ENCODE measurements around the gene PDCD7. TPM values are rescaled to one million over a fixed set of nuclear protein-coding genes. Genes with fewer than 3 reads are reported as not detected.

The PDCD7 gene
- total RNA-seq, 4 donors from 2014 or later, result 26.4 to 70.7 (median 30.4) TPM

GRCh38 chr15:65091946-65092770 lies 41.5 kb downstream of the PDCD7 start:
- H3K36me3 ChIP-seq, result peaks cover 0 to 5% of the 10 kb centered on the region in 2 donors
- H3K4me3 ChIP-seq, result no peak overlapping the region
- H3K27me3 ChIP-seq, result no peaks in the 10 kb centered on the region
- ATAC-seq, result no peak
- peak overlapping the region; percentile 16 to 98 (median 88) for H3K27ac ChIP-seq
- TF ChIP-seq POLR2AphosphoS5 (IDR thresholded peaks at IDR 0.05) (no peak), POLR2A (IDR thresholded peaks at IDR 0.05) (no peak), EP300 (IDR thresholded peaks at IDR 0.05) (no peak), CTCF (IDR thresholded peaks at IDR 0.05) (no peak)
- WGBS, 2 donors (ENCODE audit: low coverage in 1 of 2), result 41 to 67% methylated on average over 4 to 7 of the region's 12 CpGs
- no peaks in the 10 kb centered on the region for H3K9me3 ChIP-seq
- H3K4me1 ChIP-seq, result peaks cover 6 to 100% (median 33%) of the 10 kb centered on the region in 3 donors

GRCh38 chr15:65089206-65089824 lies 44.3 kb downstream of the PDCD7 start:
- peaks cover 8 to 100% (median 47%) of the 10 kb centered on the region in 3 donors for H3K4me1 ChIP-seq
- H3K36me3 ChIP-seq, result no peaks in the 10 kb centered on the region
- H3K9me3 ChIP-seq, result no peaks in the 10 kb centered on the region
- no peaks in the 10 kb centered on the region for H3K27me3 ChIP-seq
- H3K4me3 ChIP-seq, result no peak overlapping the region
- no peak for TF ChIP-seq POLR2A (IDR thresholded peaks at IDR 0.05)
- TF ChIP-seq POLR2AphosphoS5 (IDR thresholded peaks at IDR 0.05), result peak; percentile 71
- no peak for TF ChIP-seq EP300 (IDR thresholded peaks at IDR 0.05)
- TF ChIP-seq CTCF (IDR thresholded peaks at IDR 0.05), result no peak
- ATAC-seq, result peak; percentile 26
- 20 to 35% methylated on average over 4 of the region's 5 CpGs for whole genome bisulfite sequencing, 2 donors (ENCODE audit: low coverage in 1 of 2)
- H3K27ac ChIP-seq, result peak overlapping the region; percentile 88 to 98 (median 90)

GRCh38 chr15:65088643-65089021 lies 45.0 kb downstream of the PDCD7 start:
- ATAC-seq, result peak; percentile 0
- Histone ChIP-seq H3K27me3 (no peaks in the 10 kb centered on the region), H3K9me3 (no peaks in the 10 kb centered on the region), H3K4me3 (no peak overlapping the region), H3K36me3 (no peaks in the 10 kb centered on the region), H3K4me1 (peaks cover 8 to 100% (median 47%) of the 10 kb centered on the region in 3 donors), H3K27ac (peak overlapping the region; percentile 88 to 98 (median 90))
- no CpG with 5 or more reads among the region's 6 CpGs for WGBS, 2 donors (ENCODE audit: low coverage in 1 of 2)
- TF ChIP-seq POLR2AphosphoS5 (IDR thresholded peaks at IDR 0.05) (peak; percentile 15), EP300 (IDR thresholded peaks at IDR 0.05) (no peak)

GRCh38 chr15:65087873-65088642 lies 45.5 kb downstream of the PDCD7 start:
- WGBS, 2 donors (ENCODE audit: low coverage in 1 of 2), result 23 to 36% methylated on average over 3 of the region's 13 CpGs
- Histone ChIP-seq H3K4me3 (no peak overlapping the region), H3K9me3 (no peaks in the 10 kb centered on the region), H3K4me1 (peaks cover 8 to 100% (median 53%) of the 10 kb centered on the region in 3 donors), H3K27me3 (no peaks in the 10 kb centered on the region), H3K36me3 (no peaks in the 10 kb centered on the region), H3K27ac (peak overlapping the region; percentile 88 to 98 (median 90))
- peak; percentile 91 for ATAC-seq
- TF ChIP-seq POLR2A (IDR thresholded peaks at IDR 0.05), result peak; percentile 40 to 66
- TF ChIP-seq EP300 (IDR thresholded peaks at IDR 0.05), result peak; percentile 71
- TF ChIP-seq CTCF (IDR thresholded peaks at IDR 0.05), result no peak
- peak; percentile 81 for TF ChIP-seq POLR2AphosphoS5 (IDR thresholded peaks at IDR 0.05)

- WGBS, 2 donors (ENCODE audit: low coverage in 1 of 2), result 17% methylated on average over 1 of the region's 3 CpGs; no CpG with 5 or more reads in 1 of the 2 donors
- no peak overlapping the region for H3K4me3 ChIP-seq
- no peaks in the 10 kb centered on the region for H3K9me3 ChIP-seq
- peak; percentile 0 for ATAC-seq
- H3K27ac ChIP-seq, result peak overlapping the region; percentile 88 to 98 (median 90)
- H3K27me3 ChIP-seq, result no peaks in the 10 kb centered on the region
- TF ChIP-seq POLR2A (IDR thresholded peaks at IDR 0.05) (no peak), POLR2AphosphoS5 (IDR thresholded peaks at IDR 0.05) (peak; percentile 22), CTCF (IDR thresholded peaks at IDR 0.05) (no peak), EP300 (IDR thresholded peaks at IDR 0.05) (no peak)
- H3K4me1 ChIP-seq, result peaks cover 11 to 100% (median 55%) of the 10 kb centered on the region in 3 donors
- no peaks in the 10 kb centered on the region for H3K36me3 ChIP-seq
Observed at GRCh38 chr15:65087411-65087810, 46.2 kb downstream of the PDCD7 start.
